Measurements from ENCODE around the gene NAV2. TPM values are rescaled to one million over a fixed set of nuclear protein-coding genes. Genes with fewer than 3 reads are reported as not detected.
"Not testable (repeated sequence)": the region's sequence is repeated elsewhere in the genome, so short reads cannot be mapped to it uniquely, and the experiment has no call there.

NAV2 gene
- total RNA-seq, 3 donors from 2014 or later: 21.9 to 65.9 (median 30.9) TPM

GRCh38 chr11:20075627-20076026 lies 363.0 kb downstream of the NAV2 start:
- Histone ChIP-seq H3K4me1 (ENCODE audit: low read depth) (no peaks in the 10 kb centered on the region), H3K9me3 (no peaks in the 10 kb centered on the region), H3K36me3 (ENCODE audit: low read depth) (no peaks in the 10 kb centered on the region), H3K4me3 (no peak overlapping the region)
- no peak for TF ChIP-seq CTCF (IDR thresholded peaks at IDR 0.05)
- ATAC-seq (no peak), DNase-seq (no peak)
- intact Hi-C loops (cut with DNase I, micrococcal nuclease): no loop called here

- intact Hi-C loops (cut with DNase I, micrococcal nuclease): no loop called here
- Histone ChIP-seq H3K4me3 (no peak overlapping the region), H3K36me3 (ENCODE audit: low read depth) (no peaks in the 10 kb centered on the region), H3K4me1 (ENCODE audit: low read depth) (no peaks in the 10 kb centered on the region), H3K9me3 (no peaks in the 10 kb centered on the region)
- ATAC-seq (no peak), DNase-seq (no peak)
- TF ChIP-seq CTCF (IDR thresholded peaks at IDR 0.05): no peak
Measured at GRCh38 chr11:20078846-20079245, 366.2 kb downstream of the NAV2 start.

- TF ChIP-seq CTCF (IDR thresholded peaks at IDR 0.05): no peak
- ATAC-seq: no peak
- no peaks in the 10 kb centered on the region for H3K4me1 ChIP-seq (ENCODE audit: low read depth)
- no peaks in the 10 kb centered on the region for H3K36me3 ChIP-seq (ENCODE audit: low read depth)
- DNase-seq: no peak
- H3K9me3 ChIP-seq: no peaks in the 10 kb centered on the region
- no peak overlapping the region for H3K4me3 ChIP-seq
- intact Hi-C loops (cut with DNase I, micrococcal nuclease): no loop called here
Measured at GRCh38 chr11:20080032-20080685, 367.5 kb downstream of the NAV2 start.

- H3K9me3 ChIP-seq: no peaks in the 10 kb centered on the region
- ATAC-seq (no peak), DNase-seq (no peak)
- H3K36me3 ChIP-seq (ENCODE audit: low read depth): no peaks in the 10 kb centered on the region
- H3K4me1 ChIP-seq (ENCODE audit: low read depth): no peaks in the 10 kb centered on the region
- intact Hi-C loops (cut with DNase I, micrococcal nuclease): no loop called here
- H3K4me3 ChIP-seq: no peak overlapping the region
- TF ChIP-seq CTCF (IDR thresholded peaks at IDR 0.05): no peak
Measured at GRCh38 chr11:20081336-20081735, 368.7 kb downstream of the NAV2 start.

GRCh38 chr11:20083877-20084276 lies 371.2 kb downstream of the NAV2 start:
- not testable (repeated sequence) for H3K9me3 ChIP-seq

GRCh38 chr11:20084921-20085814 lies 372.5 kb downstream of the NAV2 start:
- no peak overlapping the region for H3K4me3 ChIP-seq
- intact Hi-C loops (cut with DNase I, micrococcal nuclease): no loop called here
- H3K4me1 ChIP-seq (ENCODE audit: low read depth): no peaks in the 10 kb centered on the region
- no peak for TF ChIP-seq CTCF (IDR thresholded peaks at IDR 0.05)
- H3K36me3 ChIP-seq (ENCODE audit: low read depth): no peaks in the 10 kb centered on the region
- ATAC-seq: no peak
- no peak for DNase-seq
- no peaks in the 10 kb centered on the region for H3K9me3 ChIP-seq

More at GRCh38 chr11:20083877-20084276, 371.2 kb downstream of the NAV2 start:
- DNase-seq; H3K36me3 ChIP-seq (ENCODE audit: low read depth); H3K4me1 ChIP-seq (ENCODE audit: low read depth); H3K4me3 ChIP-seq; ATAC-seq; intact Hi-C loops (cut with DNase I, micrococcal nuclease): not testable (repeated sequence)

All from mucosa of descending colon (tissue), 3 donors.